Stimulated activated CD8-positive, alpha-beta memory T cell treated with anti-CD3 and anti-CD28 coated beads, Interleukin-4, amount 100 ng/mL, for 48 hours (primary cell): ENCODE measurements around the gene SRGAP1.
"Not testable (repeated sequence)": the region's sequence is repeated elsewhere in the genome, so short reads cannot be mapped to it uniquely, and the experiment has no call there.

ENCODE experiments used
- DNase-seq: peaks from one replicate; pipeline ENCODE4 v3.0.0-alpha.2; 2020

Gene SRGAP1

GRCh38 chr12:64181430-64182291 lies 337.2 kb downstream of the SRGAP1 start:
- no peak for DNase-seq

GRCh38 chr12:64184216-64184615 lies 339.7 kb downstream of the SRGAP1 start:
- no peak for DNase-seq

- DNase-seq = no peak
These were observed 342.3 kb downstream of the SRGAP1 start for GRCh38 chr12:64186789-64187188.

- no peak for DNase-seq
These were observed 342.9 kb downstream of the SRGAP1 start for GRCh38 chr12:64187370-64187769.

- no peak for DNase-seq
These were observed 343.3 kb downstream of the SRGAP1 start for GRCh38 chr12:64187794-64188193.

- DNase-seq = no peak
These were observed 345.0 kb downstream of the SRGAP1 start for GRCh38 chr12:64189530-64189929.

- DNase-seq = no peak
These were observed 345.6 kb downstream of the SRGAP1 start for GRCh38 chr12:64190140-64190539.

GRCh38 chr12:64192644-64193444 lies 348.3 kb downstream of the SRGAP1 start:
- DNase-seq = no peak

- DNase-seq = no peak
These were observed 349.4 kb downstream of the SRGAP1 start for GRCh38 chr12:64193931-64194330.

GRCh38 chr12:64194333-64195149 lies 350.0 kb downstream of the SRGAP1 start:
- no peak for DNase-seq

GRCh38 chr12:64195841-64196240 lies 351.3 kb downstream of the SRGAP1 start:
- not testable (repeated sequence) for DNase-seq

GRCh38 chr12:64203036-64203435 lies 358.5 kb downstream of the SRGAP1 start:
- DNase-seq = no peak

- no peak for DNase-seq
These were observed 359.3 kb downstream of the SRGAP1 start for GRCh38 chr12:64203775-64204174.

- no peak for DNase-seq
These were observed 361.0 kb downstream of the SRGAP1 start for GRCh38 chr12:64205542-64205941.

GRCh38 chr12:64207453-64207852 lies 363.0 kb downstream of the SRGAP1 start:
- no peak for DNase-seq
